Measurements from ENCODE around the gene SORCS1. TPM values are rescaled to one million over a fixed set of nuclear protein-coding genes. Genes with fewer than 3 reads are reported as not detected.

Gene SORCS1
- total RNA-seq, 1 experiment from 2014 or later, result not detected

GRCh38 chr10:106636766-106637491, 527.6 kb downstream of the SORCS1 start:
- no peaks in the 10 kb centered on the region for H3K27me3 ChIP-seq (ENCODE audit: insufficient read depth, low read length)
- BruUV-seq (replicated peaks), result no TSS peak
- RAD21 ChIA-PET (ENCODE audit: low non-redundant PET in 1 of 2, low total read pairs in 2 of 2, uncharacterized antibody in 2 of 2, unreplicated experiment in 2 of 2), result no interaction called here

GRCh38 chr10:106635947-106636346, 528.6 kb downstream of the SORCS1 start:
- Histone ChIP-seq H3K9me2 (ENCODE audit: insufficient read depth) (no peaks in the 10 kb centered on the region), H3K4me3 (replicated peaks in 1 of 2; ENCODE audit: low read depth in 1 of 2, low read length in 2 of 2) (no peak overlapping the region), H3K4me2 (ENCODE audit: low read length) (no peak overlapping the region), H3K36me3 (ENCODE audit: control insufficient read depth in 1 of 2, insufficient read depth in 2 of 2, low read length in 2 of 2) (no peaks in the 10 kb centered on the region), H3K27me3 (ENCODE audit: insufficient read depth, low read length) (no peaks in the 10 kb centered on the region), H3K4me1 (ENCODE audit: control insufficient read depth in 1 of 2, insufficient read depth in 2 of 2, low read length in 2 of 2) (no peaks in the 10 kb centered on the region), H3K9ac (ENCODE audit: low read length) (no peak overlapping the region), H3K79me2 (ENCODE audit: insufficient read depth, low read length) (no peaks in the 10 kb centered on the region), H4K20me1 (ENCODE audit: insufficient read depth) (no peaks in the 10 kb centered on the region), H2AFZ (ENCODE audit: low read depth, low read length, poor library complexity, severe bottlenecking) (no peak overlapping the region), H3K9me3 (ENCODE audit: control insufficient read depth in 1 of 2, insufficient read depth in 1 of 2, low read depth in 1 of 2, low read length in 2 of 2) (peaks cover 22 to 23% of the 10 kb centered on the region in 2 experiments; a peak in 2 of 4 replicates), H3K27ac (ENCODE audit: low read depth, low read length) (no peak overlapping the region)
- intact Hi-C loops (cut with micrococcal nuclease), result no loop called here
- POLR2A ChIA-PET, result no interaction called here
- RAD21 ChIA-PET (ENCODE audit: low non-redundant PET in 1 of 2, low total read pairs in 2 of 2, uncharacterized antibody in 2 of 2, unreplicated experiment in 2 of 2), result no interaction called here
- DNase-seq (ENCODE audit: low read depth, low spot score), result no peak
- BruUV-seq (replicated peaks), result no TSS peak
- CTCF ChIA-PET, result no interaction called here
- no peak for ATAC-seq
- no peak for TF ChIP-seq ATF3 (IDR thresholded peaks at IDR 0.05)
- TF ChIP-seq ZFX (IDR thresholded peaks at IDR 0.05), result no peak
- TF ChIP-seq MAX (IDR thresholded peaks at IDR 0.05), result no peak
- no peak for TF ChIP-seq TCF7L2 (IDR thresholded peaks at IDR 0.05; ENCODE audit: borderline replicate concordance, extremely low read depth, insufficient read depth, insufficient read length)
- no peak for TF ChIP-seq FOSL1 (IDR thresholded peaks at IDR 0.05; ENCODE audit: low read depth)
- TF ChIP-seq JUND (IDR thresholded peaks at IDR 0.05), result no peak
- TF ChIP-seq ELF1 (IDR thresholded peaks at IDR 0.05; ENCODE audit: borderline replicate concordance, low read depth), result no peak
- TF ChIP-seq CBX3 (IDR thresholded peaks at IDR 0.05; ENCODE audit: low read depth), result no peak
- TF ChIP-seq REST (IDR thresholded peaks at IDR 0.05; ENCODE audit: low read depth), result no peak
- no peak for TF ChIP-seq YY1 (IDR thresholded peaks at IDR 0.05; ENCODE audit: extremely low read depth, insufficient replicate concordance, low read depth, low read length)
- TF ChIP-seq POLR2A (IDR thresholded peaks at IDR 0.05; ENCODE audit: borderline replicate concordance, extremely low read depth, insufficient read depth, insufficient read length), result no peak
- no peak for TF ChIP-seq ZBTB33 (IDR thresholded peaks at IDR 0.05; ENCODE audit: extremely low read depth, insufficient replicate concordance, low read length)
- no peak for TF ChIP-seq RAD21 (IDR thresholded peaks at IDR 0.05; ENCODE audit: low read depth)
- no peak for TF ChIP-seq CEBPB (IDR thresholded peaks at IDR 0.05; ENCODE audit: low read depth)

More at GRCh38 chr10:106636766-106637491, 527.6 kb downstream of the SORCS1 start:
- Histone ChIP-seq H3K27ac (ENCODE audit: low read depth, low read length) (no peak overlapping the region), H3K9me3 (ENCODE audit: control insufficient read depth in 1 of 2, insufficient read depth in 1 of 2, low read depth in 1 of 2, low read length in 2 of 2) (peaks cover 19 to 22% of the 10 kb centered on the region in 2 experiments; a peak in 2 of 4 replicates), H3K9ac (ENCODE audit: low read length) (no peak overlapping the region), H3K79me2 (ENCODE audit: insufficient read depth, low read length) (no peaks in the 10 kb centered on the region), H3K4me1 (ENCODE audit: control insufficient read depth in 1 of 2, insufficient read depth in 2 of 2, low read length in 2 of 2) (no peaks in the 10 kb centered on the region), H3K4me3 (replicated peaks in 1 of 2; ENCODE audit: low read depth in 1 of 2, low read length in 2 of 2) (no peak overlapping the region), H3K36me3 (ENCODE audit: control insufficient read depth in 1 of 2, insufficient read depth in 2 of 2, low read length in 2 of 2) (no peaks in the 10 kb centered on the region), H4K20me1 (ENCODE audit: insufficient read depth) (no peaks in the 10 kb centered on the region), H2AFZ (ENCODE audit: low read depth, low read length, poor library complexity, severe bottlenecking) (no peak overlapping the region), H3K4me2 (ENCODE audit: low read length) (no peak overlapping the region), H3K9me2 (ENCODE audit: insufficient read depth) (no peaks in the 10 kb centered on the region)
- no peak for TF ChIP-seq YY1 (IDR thresholded peaks at IDR 0.05; ENCODE audit: extremely low read depth, insufficient replicate concordance, low read depth, low read length)
- no peak for TF ChIP-seq RAD21 (IDR thresholded peaks at IDR 0.05; ENCODE audit: low read depth)
- no peak for TF ChIP-seq SIN3A (IDR thresholded peaks at IDR 0.05; ENCODE audit: low read depth)
- intact Hi-C loops (cut with micrococcal nuclease), result no loop called here
- POLR2A ChIA-PET, result no interaction called here
- CTCF ChIA-PET, result no interaction called here
- DNase-seq (ENCODE audit: low read depth, low spot score) (no peak), ATAC-seq (no peak)

All from HCT116 (cell line).